ENCODE data around the gene RAB11FIP3. TPM values are rescaled to one million over a fixed set of nuclear protein-coding genes. Genes with fewer than 3 reads are reported as not detected.

Gene RAB11FIP3
- polyA plus RNA-seq, 1 experiment: 13.3 TPM

GRCh38 chr16:401468-402348 is 23.7 kb upstream of the RAB11FIP3 start, which contains the start of gene DECR2:
Gene DECR2, plus strand, starts transcription at chr16:401885. Its CDS starts 79 bp downstream, at chr16:401964.
- DNase-seq (ENCODE audit: low read depth): peak; percentile 28
- CTCF ChIA-PET: interaction anchor here (0.6 to 1.0 kb wide), 6 partner anchors 23 to 295 kb away, joined by 3 to 4 read pairs (median 3); no protein-coding TSS in a partner anchor
- H3K27me3 ChIP-seq (ENCODE audit: control insufficient read depth, insufficient read depth, low read length): no peaks in the 10 kb centered on the region
- TF ChIP-seq CTCF (IDR thresholded peaks at IDR 0.05; ENCODE audit: insufficient read depth, low read depth, low read length): peak; percentile 42
- H3K4me3 ChIP-seq (ENCODE audit: low read depth, low read length): peak within 1 kb of the TSS; percentile 82
- H3K36me3 ChIP-seq (ENCODE audit: control insufficient read depth, insufficient read depth, low read length): peaks cover 10% of the 10 kb centered on the region
- POLR2A ChIA-PET: interaction anchor here (0.7 kb wide), 1 partner anchor 124 kb away, joined by 3 read pairs; no protein-coding TSS in a partner anchor

GRCh38 chr16:404971-405486 is 20.4 kb upstream of the RAB11FIP3 start:
- Histone ChIP-seq H3K27me3 (ENCODE audit: control insufficient read depth, insufficient read depth, low read length) (no peaks in the 10 kb centered on the region), H3K4me3 (ENCODE audit: low read depth, low read length) (no peak overlapping the region), H3K36me3 (ENCODE audit: control insufficient read depth, insufficient read depth, low read length) (peaks cover 3% of the 10 kb centered on the region)
- no peak for TF ChIP-seq CTCF (IDR thresholded peaks at IDR 0.05; ENCODE audit: insufficient read depth, low read depth, low read length)
- ChIA-PET POLR2A (no interaction called here), CTCF (interaction anchor here (1.0 kb wide), 1 partner anchor 17 kb away, joined by 3 read pairs; no protein-coding TSS in a partner anchor)
- no peak for DNase-seq (ENCODE audit: low read depth)

- ChIA-PET POLR2A (no interaction called here), CTCF (interaction anchor here (0.6 to 1.0 kb wide), 2 partner anchors 16 to 340 kb away, joined by 3 read pairs; no protein-coding TSS in a partner anchor)
- DNase-seq (ENCODE audit: low read depth): no peak
- TF ChIP-seq CTCF (IDR thresholded peaks at IDR 0.05; ENCODE audit: insufficient read depth, low read depth, low read length): no peak
- H3K27me3 ChIP-seq (ENCODE audit: control insufficient read depth, insufficient read depth, low read length): no peaks in the 10 kb centered on the region
- no peak overlapping the region for H3K4me3 ChIP-seq (ENCODE audit: low read depth, low read length)
- H3K36me3 ChIP-seq (ENCODE audit: control insufficient read depth, insufficient read depth, low read length): peaks cover 3% of the 10 kb centered on the region
Measured at GRCh38 chr16:405548-406506, 19.6 kb upstream of the RAB11FIP3 start.

GRCh38 chr16:407253-407652 is 18.2 kb upstream of the RAB11FIP3 start:
- Histone ChIP-seq H3K36me3 (ENCODE audit: control insufficient read depth, insufficient read depth, low read length) (peaks cover 5% of the 10 kb centered on the region), H3K4me3 (ENCODE audit: low read depth, low read length) (no peak overlapping the region), H3K27me3 (ENCODE audit: control insufficient read depth, insufficient read depth, low read length) (no peaks in the 10 kb centered on the region)
- no peak for DNase-seq (ENCODE audit: low read depth)
- ChIA-PET CTCF (interaction anchor here (1.2 kb wide), 1 partner anchor 9 kb away, joined by 3 read pairs; no protein-coding TSS in a partner anchor), POLR2A (no interaction called here)
- TF ChIP-seq CTCF (IDR thresholded peaks at IDR 0.05; ENCODE audit: insufficient read depth, low read depth, low read length): no peak
